Gastroesophageal sphincter (tissue), 3 donors: ENCODE results near the gene PERCC1.

Experiments
- EP300 ChIP-seq: sonication (generic); formaldehyde crosslinking; IDR thresholded peaks from one replicate; pipeline ENCODE4 v1.6.1; 2017; ENCODE audit warnings: antibody characterized with exemption, mild to moderate bottlenecking
- POLR2A ChIP-seq, 2 donors: fragments of 450-650 bp; IDR thresholded peaks; one replicate each; pipeline ENCODE4 v1.6.1; 2017; ENCODE audit warnings: antibody characterized with exemption in 2 of 2, mild to moderate bottlenecking in 2 of 2, moderate library complexity in 1 of 2
- POLR2AphosphoS5 ChIP-seq: sonication (generic); formaldehyde crosslinking; IDR thresholded peaks from one replicate; pipeline ENCODE4 v1.6.1; 2017; ENCODE audit warnings: antibody characterized with exemption
- TF ChIP-seq, protein P1 (sequence below), 4 experiments: fragments of 200-600 bp in 2 of 4; fragments of 450-650 bp in 2 of 4; sonication (generic) in 1 of 4; IDR thresholded peaks; one replicate each; pipeline ENCODE4 v1.5.1; 2017 to 2019; ENCODE audit warnings: antibody characterized with exemption in 4 of 4, mild to moderate bottlenecking in 2 of 4, moderate library complexity in 2 of 4

DNA sequence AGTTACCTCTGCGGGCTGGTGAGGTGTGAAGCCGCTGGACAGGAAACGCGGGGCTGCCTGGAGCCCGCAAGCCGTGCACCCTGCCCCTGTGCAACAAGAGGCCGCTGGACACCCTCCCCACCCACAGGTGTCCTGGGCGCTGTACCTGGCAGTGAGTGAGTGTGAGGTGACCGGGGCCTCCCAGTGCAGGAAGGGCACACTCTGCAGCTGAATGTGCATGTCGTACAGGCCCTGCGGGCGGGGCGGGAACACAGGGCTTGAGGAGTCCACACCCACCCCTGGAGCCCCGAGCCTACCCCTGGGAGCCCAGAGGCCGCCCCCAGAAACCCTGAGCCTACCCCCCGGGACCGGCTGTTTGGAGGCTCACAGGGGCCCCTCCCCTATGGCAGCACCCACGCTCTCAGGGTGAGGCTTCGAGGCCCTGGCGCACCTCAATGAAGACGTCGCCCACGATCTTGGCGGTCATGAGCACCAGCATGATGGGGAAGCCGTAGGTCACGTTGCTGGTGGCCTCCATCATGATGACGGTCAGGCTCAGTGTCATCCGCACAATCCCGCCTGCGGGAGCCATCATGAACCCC lies 17.7 kb downstream of the PERCC1 start:
- TF ChIP-seq, protein P1, sequence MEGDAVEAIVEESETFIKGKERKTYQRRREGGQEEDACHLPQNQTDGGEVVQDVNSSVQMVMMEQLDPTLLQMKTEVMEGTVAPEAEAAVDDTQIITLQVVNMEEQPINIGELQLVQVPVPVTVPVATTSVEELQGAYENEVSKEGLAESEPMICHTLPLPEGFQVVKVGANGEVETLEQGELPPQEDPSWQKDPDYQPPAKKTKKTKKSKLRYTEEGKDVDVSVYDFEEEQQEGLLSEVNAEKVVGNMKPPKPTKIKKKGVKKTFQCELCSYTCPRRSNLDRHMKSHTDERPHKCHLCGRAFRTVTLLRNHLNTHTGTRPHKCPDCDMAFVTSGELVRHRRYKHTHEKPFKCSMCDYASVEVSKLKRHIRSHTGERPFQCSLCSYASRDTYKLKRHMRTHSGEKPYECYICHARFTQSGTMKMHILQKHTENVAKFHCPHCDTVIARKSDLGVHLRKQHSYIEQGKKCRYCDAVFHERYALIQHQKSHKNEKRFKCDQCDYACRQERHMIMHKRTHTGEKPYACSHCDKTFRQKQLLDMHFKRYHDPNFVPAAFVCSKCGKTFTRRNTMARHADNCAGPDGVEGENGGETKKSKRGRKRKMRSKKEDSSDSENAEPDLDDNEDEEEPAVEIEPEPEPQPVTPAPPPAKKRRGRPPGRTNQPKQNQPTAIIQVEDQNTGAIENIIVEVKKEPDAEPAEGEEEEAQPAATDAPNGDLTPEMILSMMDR (IDR thresholded peaks at IDR 0.05) = no peak
- TF ChIP-seq POLR2AphosphoS5 (no peak), POLR2A (IDR thresholded peaks at IDR 0.05) (no peak), EP300 (no peak)
